Mesothelial cell of epicardium (in vitro differentiated cells): Measurements from ENCODE around the gene MBOAT2. TPM values are rescaled to one million over a fixed set of nuclear protein-coding genes. Genes with fewer than 3 reads are reported as not detected.

Experiments
- DNase-seq, 2 experiments: peaks; one replicate each; pipeline ENCODE4 v3.0.0; 2021; ENCODE audit warnings: low spot score in 2 of 2; ENCODE audit not compliant: unreplicated experiment in 2 of 2
- H3K27ac Mint-ChIP-seq: 2 replicates; pipeline ENCODE4 v1.8.0; 2021; ENCODE audit warnings: mixed read lengths
- H3K27me3 Mint-ChIP-seq: 2 replicates; pipeline ENCODE4 v1.8.0; 2021; ENCODE audit warnings: low read depth, mixed read lengths
- H3K36me3 Mint-ChIP-seq: 2 replicates; pipeline ENCODE4 v1.8.0; 2021; ENCODE audit warnings: mixed read lengths
- H3K4me1 Mint-ChIP-seq: 2 replicates; pipeline ENCODE4 v1.8.0; 2021; ENCODE audit warnings: mixed read lengths
- H3K4me3 Mint-ChIP-seq: 2 replicates; pipeline ENCODE4 v1.8.0; 2021; ENCODE audit warnings: mild to moderate bottlenecking, moderate library complexity, mixed read lengths
- H3K9me3 Mint-ChIP-seq: 2 replicates; pipeline ENCODE4 v1.8.0; 2021; ENCODE audit warnings: mixed read lengths
- total RNA-seq: library from RNA; stranded (reverse); gene quantifications from 3 replicates; pipeline ENCODE4 v1.2.1, GENCODE V29; 2021
- TF ChIP-seq, protein P1 (sequence below): fragments of 200-600 bp; sonication (generic); IDR thresholded peaks from one replicate; pipeline ENCODE4 v1.5.0; 2021; ENCODE audit warnings: antibody characterized with exemption; ENCODE audit not compliant: unreplicated experiment

MBOAT2 gene
- total RNA-seq, 1 donor from 2014 or later = 53.0 TPM

GRCh38 chr2:9037166-9037565 is 33.7 kb upstream of the MBOAT2 start:
- Mint-ChIP-seq H3K4me3 (no peak overlapping the region), H3K9me3 (peaks cover 31% of the 10 kb centered on the region), H3K27ac (no peak overlapping the region), H3K4me1 (peaks cover 4% of the 10 kb centered on the region), H3K27me3 (no peaks in the 10 kb centered on the region), H3K36me3 (no peaks in the 10 kb centered on the region)
- TF ChIP-seq, protein P1, sequence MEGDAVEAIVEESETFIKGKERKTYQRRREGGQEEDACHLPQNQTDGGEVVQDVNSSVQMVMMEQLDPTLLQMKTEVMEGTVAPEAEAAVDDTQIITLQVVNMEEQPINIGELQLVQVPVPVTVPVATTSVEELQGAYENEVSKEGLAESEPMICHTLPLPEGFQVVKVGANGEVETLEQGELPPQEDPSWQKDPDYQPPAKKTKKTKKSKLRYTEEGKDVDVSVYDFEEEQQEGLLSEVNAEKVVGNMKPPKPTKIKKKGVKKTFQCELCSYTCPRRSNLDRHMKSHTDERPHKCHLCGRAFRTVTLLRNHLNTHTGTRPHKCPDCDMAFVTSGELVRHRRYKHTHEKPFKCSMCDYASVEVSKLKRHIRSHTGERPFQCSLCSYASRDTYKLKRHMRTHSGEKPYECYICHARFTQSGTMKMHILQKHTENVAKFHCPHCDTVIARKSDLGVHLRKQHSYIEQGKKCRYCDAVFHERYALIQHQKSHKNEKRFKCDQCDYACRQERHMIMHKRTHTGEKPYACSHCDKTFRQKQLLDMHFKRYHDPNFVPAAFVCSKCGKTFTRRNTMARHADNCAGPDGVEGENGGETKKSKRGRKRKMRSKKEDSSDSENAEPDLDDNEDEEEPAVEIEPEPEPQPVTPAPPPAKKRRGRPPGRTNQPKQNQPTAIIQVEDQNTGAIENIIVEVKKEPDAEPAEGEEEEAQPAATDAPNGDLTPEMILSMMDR = no peak
- DNase-seq = no peak

DNA sequence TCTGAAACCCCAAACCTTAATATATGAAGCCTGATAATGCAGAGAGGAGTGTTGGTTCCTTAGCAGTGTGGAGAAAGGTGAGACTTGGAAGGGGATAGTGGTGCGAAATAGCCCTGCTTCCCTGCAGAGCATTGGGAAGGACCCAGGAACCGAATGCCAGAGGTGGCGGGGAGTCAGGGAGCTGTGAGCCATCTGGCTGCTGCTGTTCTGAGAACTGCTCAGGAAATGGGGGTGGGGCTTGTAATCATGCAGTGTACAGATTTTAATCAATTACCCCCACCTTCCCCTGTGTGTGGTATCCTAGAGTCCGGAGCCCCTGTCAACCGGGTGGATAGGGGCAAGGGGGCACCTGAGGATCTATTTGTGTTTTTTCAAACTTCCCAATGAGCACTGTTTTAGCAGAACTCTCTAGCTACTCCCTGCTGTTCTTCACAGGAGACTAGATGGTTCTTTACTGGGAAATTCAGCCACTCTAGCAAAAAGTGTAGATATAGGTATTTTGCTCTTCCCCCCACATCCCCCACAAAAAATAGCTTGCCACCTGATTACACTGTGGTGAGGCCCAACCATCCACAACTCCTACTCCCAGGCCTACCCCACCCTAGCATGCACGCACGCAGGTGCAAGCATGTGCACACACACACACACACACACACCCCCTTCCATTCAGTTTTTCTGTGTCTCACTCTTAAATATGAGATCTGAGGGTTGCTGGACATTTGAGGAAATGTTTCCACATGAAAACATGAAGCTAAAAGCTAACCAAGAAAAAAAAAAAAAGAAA is 30.1 kb upstream of the MBOAT2 start:
- Mint-ChIP-seq H3K4me3 (no peak overlapping the region), H3K27ac (no peak overlapping the region), H3K27me3 (peaks cover 2% of the 10 kb centered on the region), H3K9me3 (peaks cover 19% of the 10 kb centered on the region), H3K4me1 (peaks cover 10% of the 10 kb centered on the region), H3K36me3 (no peaks in the 10 kb centered on the region)
- DNase-seq = no peak
- TF ChIP-seq, protein P1 = no peak

GRCh38 chr2:9032536-9033255 is 29.2 kb upstream of the MBOAT2 start:
- Mint-ChIP-seq H3K27me3 (peaks cover 2% of the 10 kb centered on the region), H3K27ac (no peak overlapping the region), H3K36me3 (no peaks in the 10 kb centered on the region), H3K9me3 (peaks cover 12% of the 10 kb centered on the region), H3K4me3 (no peak overlapping the region), H3K4me1 (peaks cover 10% of the 10 kb centered on the region)
- TF ChIP-seq, protein P1 = no peak
- DNase-seq = no peak

DNA sequence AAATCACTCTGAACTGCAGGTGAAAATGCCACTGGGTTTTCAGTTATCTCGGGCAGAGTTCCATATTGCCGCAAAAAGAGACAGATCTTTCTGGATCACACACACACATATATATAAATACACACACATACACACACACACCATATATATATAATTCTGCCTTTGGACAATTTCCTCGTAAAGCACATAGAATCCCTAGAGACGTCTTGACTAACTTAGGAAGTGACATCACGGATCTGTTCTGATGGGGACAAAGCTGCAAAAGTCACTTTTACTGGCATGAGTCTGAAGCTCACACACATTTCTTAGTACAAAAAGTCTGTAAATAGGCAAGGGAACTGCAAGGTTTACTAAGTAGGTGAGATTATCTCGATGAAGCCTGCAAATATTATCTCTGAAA is 28.6 kb upstream of the MBOAT2 start:
- Mint-ChIP-seq H3K27ac (no peak overlapping the region), H3K36me3 (no peaks in the 10 kb centered on the region), H3K4me3 (no peak overlapping the region), H3K4me1 (peaks cover 10% of the 10 kb centered on the region), H3K9me3 (peaks cover 6% of the 10 kb centered on the region), H3K27me3 (peaks cover 2% of the 10 kb centered on the region)
- no peak for DNase-seq
- TF ChIP-seq, protein P1 = no peak

- DNase-seq = no peak
- H3K4me1 Mint-ChIP-seq = peaks cover 10% of the 10 kb centered on the region
- H3K27me3 Mint-ChIP-seq = peaks cover 2% of the 10 kb centered on the region
- TF ChIP-seq, protein P1 = no peak
- H3K9me3 Mint-ChIP-seq = peaks cover 3% of the 10 kb centered on the region
- H3K4me3 Mint-ChIP-seq = no peak overlapping the region
- H3K36me3 Mint-ChIP-seq = no peaks in the 10 kb centered on the region
- no peak overlapping the region for H3K27ac Mint-ChIP-seq
Measured at GRCh38 chr2:9031246-9031645, 27.8 kb upstream of the MBOAT2 start.
